MM.1S (cell line): ENCODE results near the gene PTPRE.

Experiments used
- DNase-seq: peaks from one replicate; pipeline ENCODE4 v3.0.0-alpha.2; 2015
- H2AFZ ChIP-seq: fragments of 300-600 bp; sonication (generic); 2 replicates; pipeline ENCODE4 v1.6.0; 2016; ENCODE audit warnings: antibody characterized with exemption, low read length
- H3F3A ChIP-seq: fragments of 300-600 bp; sonication (generic); 2 replicates; pipeline ENCODE4 v1.6.1; 2016; ENCODE audit warnings: mild to moderate bottlenecking, antibody characterized with exemption, low read length, moderate library complexity, mixed read lengths; ENCODE audit not compliant: insufficient read depth
- H3K27ac ChIP-seq: fragments of 300-600 bp; sonication (generic); 2 replicates; pipeline ENCODE4 v1.5.1; 2016; ENCODE audit warnings: mild to moderate bottlenecking, low read length
- H3K27me3 ChIP-seq: fragments of 300-600 bp; sonication (generic); replicated peaks from 2 replicates; pipeline ENCODE4 v1.6.0; 2016; ENCODE audit warnings: low read length; ENCODE audit not compliant: insufficient read depth
- H3K36me3 ChIP-seq: fragments of 300-600 bp; sonication (generic); replicated peaks from 2 replicates; pipeline ENCODE4 v1.6.1; 2016; ENCODE audit warnings: mild to moderate bottlenecking, low read length, mixed read lengths; ENCODE audit not compliant: insufficient read depth
- H3K4me1 ChIP-seq: fragments of 300-600 bp; sonication (generic); 2 replicates; pipeline ENCODE4 v1.6.1; 2016; ENCODE audit warnings: low read length, mixed read lengths
- H3K4me2 ChIP-seq: fragments of 300-600 bp; sonication (generic); 2 replicates; pipeline ENCODE4 v1.6.0; 2016; ENCODE audit warnings: low read depth, low read length
- H3K4me3 ChIP-seq: fragments of 300-600 bp; sonication (generic); 2 replicates; pipeline ENCODE4 v1.5.1; 2016; ENCODE audit warnings: low read length, mixed read lengths
- H3K79me2 ChIP-seq: fragments of 300-600 bp; sonication (generic); 2 replicates; pipeline ENCODE4 v1.6.1; 2016; ENCODE audit warnings: mixed run types, low read length, mixed read lengths
- H3K9ac ChIP-seq: fragments of 300-600 bp; sonication (generic); 2 replicates; pipeline ENCODE4 v1.6.1; 2016; ENCODE audit warnings: low read length, mixed read lengths
- H3K9me2 ChIP-seq: fragments of 300-600 bp; sonication (generic); replicated peaks from 2 replicates; pipeline ENCODE4 v1.6.1; 2016; ENCODE audit warnings: mild to moderate bottlenecking, low read length, mixed read lengths; ENCODE audit not compliant: insufficient read depth
- H3K9me3 ChIP-seq: fragments of 300-600 bp; sonication (generic); replicated peaks from 2 replicates; pipeline ENCODE4 v1.6.1; 2016; ENCODE audit warnings: mild to moderate bottlenecking, low read length, mixed read lengths; ENCODE audit not compliant: insufficient read depth
- H4K20me1 ChIP-seq: fragments of 300-600 bp; sonication (generic); 2 replicates; pipeline ENCODE4 v1.6.1; 2016; ENCODE audit warnings: mild to moderate bottlenecking, low read length, moderate library complexity, mixed read lengths; ENCODE audit not compliant: insufficient read depth
- EZH2 ChIP-seq: fragments of 300-600 bp; sonication (generic); optimal IDR thresholded peaks from 2 replicates; pipeline ENCODE3; 2017; ENCODE audit warnings: low read depth, mild to moderate bottlenecking, antibody characterized with exemption, low read length, mixed read lengths
- EZH2phosphoT487 ChIP-seq: fragments of 300-600 bp; sonication (generic); IDR thresholded peaks from 2 replicates; pipeline ENCODE4 v1.6.1; 2018; ENCODE audit warnings: antibody characterized with exemption, low read length
- TF ChIP-seq, protein P1 (sequence below): fragments of 300-600 bp; sonication (generic); IDR thresholded peaks from 2 replicates; pipeline ENCODE4 v1.5.1; 2016; ENCODE audit warnings: antibody characterized with exemption, low read length, mixed read lengths

PTPRE gene

GRCh38 chr10:127877116-127877515 lies 29.8 kb upstream of the PTPRE start:
- no peaks in the 10 kb centered on the region for H4K20me1 ChIP-seq
- H2AFZ ChIP-seq, result no peak overlapping the region
- H3K4me2 ChIP-seq, result no peak overlapping the region
- H3K4me1 ChIP-seq, result 0 out of 2 replicates have a peak, but pooled peaks cover 7% of the 10 kb centered on the region
- H3K79me2 ChIP-seq, result no peaks in the 10 kb centered on the region
- no peaks in the 10 kb centered on the region for H3K36me3 ChIP-seq
- no peaks in the 10 kb centered on the region for H3K9me2 ChIP-seq
- no peaks in the 10 kb centered on the region for H3F3A ChIP-seq
- TF ChIP-seq EZH2, result no peak
- no peak for TF ChIP-seq EZH2phosphoT487
- TF ChIP-seq, protein P1, sequence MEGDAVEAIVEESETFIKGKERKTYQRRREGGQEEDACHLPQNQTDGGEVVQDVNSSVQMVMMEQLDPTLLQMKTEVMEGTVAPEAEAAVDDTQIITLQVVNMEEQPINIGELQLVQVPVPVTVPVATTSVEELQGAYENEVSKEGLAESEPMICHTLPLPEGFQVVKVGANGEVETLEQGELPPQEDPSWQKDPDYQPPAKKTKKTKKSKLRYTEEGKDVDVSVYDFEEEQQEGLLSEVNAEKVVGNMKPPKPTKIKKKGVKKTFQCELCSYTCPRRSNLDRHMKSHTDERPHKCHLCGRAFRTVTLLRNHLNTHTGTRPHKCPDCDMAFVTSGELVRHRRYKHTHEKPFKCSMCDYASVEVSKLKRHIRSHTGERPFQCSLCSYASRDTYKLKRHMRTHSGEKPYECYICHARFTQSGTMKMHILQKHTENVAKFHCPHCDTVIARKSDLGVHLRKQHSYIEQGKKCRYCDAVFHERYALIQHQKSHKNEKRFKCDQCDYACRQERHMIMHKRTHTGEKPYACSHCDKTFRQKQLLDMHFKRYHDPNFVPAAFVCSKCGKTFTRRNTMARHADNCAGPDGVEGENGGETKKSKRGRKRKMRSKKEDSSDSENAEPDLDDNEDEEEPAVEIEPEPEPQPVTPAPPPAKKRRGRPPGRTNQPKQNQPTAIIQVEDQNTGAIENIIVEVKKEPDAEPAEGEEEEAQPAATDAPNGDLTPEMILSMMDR, result no peak
- no peak for DNase-seq
- H3K27me3 ChIP-seq, result no peaks in the 10 kb centered on the region
- H3K9me3 ChIP-seq, result no peaks in the 10 kb centered on the region
- H3K4me3 ChIP-seq, result no peak overlapping the region
- no peak overlapping the region for H3K9ac ChIP-seq
- no peak overlapping the region for H3K27ac ChIP-seq

DNA sequence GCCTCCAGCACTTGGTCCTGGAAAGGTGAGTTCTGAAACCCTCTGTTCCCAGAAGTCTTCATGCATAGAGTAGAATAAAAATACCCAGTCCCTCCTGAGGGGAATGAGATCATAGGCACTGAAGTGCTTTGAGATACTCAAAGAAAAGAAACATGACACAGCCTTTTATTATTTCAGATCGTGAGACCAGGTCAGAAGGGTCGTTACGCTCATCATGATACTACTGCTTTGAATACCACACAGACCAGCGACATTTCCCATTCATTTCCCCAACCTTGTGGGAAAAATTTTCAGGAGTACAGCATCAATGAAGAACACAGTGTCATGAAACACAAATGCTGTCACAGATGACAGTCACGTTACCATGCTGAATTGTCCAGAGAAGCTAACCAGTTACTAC lies 29.2 kb upstream of the PTPRE start:
- Histone ChIP-seq H3K27ac (no peak overlapping the region), H3K9ac (no peak overlapping the region), H3K79me2 (no peaks in the 10 kb centered on the region), H3K27me3 (no peaks in the 10 kb centered on the region), H3K4me1 (0 out of 2 replicates have a peak, but pooled peaks cover 7% of the 10 kb centered on the region), H3K9me3 (no peaks in the 10 kb centered on the region), H3K4me2 (no peak overlapping the region), H4K20me1 (no peaks in the 10 kb centered on the region), H3K36me3 (no peaks in the 10 kb centered on the region), H3K9me2 (no peaks in the 10 kb centered on the region), H3F3A (no peaks in the 10 kb centered on the region), H3K4me3 (no peak overlapping the region), H2AFZ (no peak overlapping the region)
- DNase-seq, result no peak
- TF ChIP-seq EZH2phosphoT487 (no peak), EZH2 (no peak)
- TF ChIP-seq, protein P1, result no peak

GRCh38 chr10:127878475-127879055 lies 28.3 kb upstream of the PTPRE start:
- Histone ChIP-seq H3K79me2 (no peaks in the 10 kb centered on the region), H3K9ac (no peak overlapping the region), H2AFZ (no peak overlapping the region), H3K36me3 (no peaks in the 10 kb centered on the region), H3K4me1 (0 out of 2 replicates have a peak, but pooled peaks cover 7% of the 10 kb centered on the region), H3K27ac (no peak overlapping the region), H3F3A (no peaks in the 10 kb centered on the region), H4K20me1 (no peaks in the 10 kb centered on the region), H3K4me2 (no peak overlapping the region), H3K9me2 (no peaks in the 10 kb centered on the region), H3K27me3 (no peaks in the 10 kb centered on the region), H3K9me3 (no peaks in the 10 kb centered on the region), H3K4me3 (no peak overlapping the region)
- TF ChIP-seq, protein P1, result no peak
- no peak for TF ChIP-seq EZH2phosphoT487
- TF ChIP-seq EZH2, result no peak
- DNase-seq, result no peak
